HG03571 (cell line): Measurements from ENCODE around the gene ALDH7A1.
"Not testable (repeated sequence)": the region's sequence is repeated elsewhere in the genome, so short reads cannot be mapped to it uniquely, and the experiment has no call there.

Experiments
- ATAC-seq: cut with Tn5 transposase; IDR thresholded peaks from one replicate; pipeline ENCODE4 v1.9.1; 2021; ENCODE audit not compliant: unreplicated experiment

ALDH7A1 gene

GRCh38 chr5:126535856-126536545, 59.0 kb downstream of the ALDH7A1 start:
- ATAC-seq = no peak

GRCh38 chr5:126534553-126534952, 60.5 kb downstream of the ALDH7A1 start:
- ATAC-seq = no peak

- no peak for ATAC-seq
Observed at GRCh38 chr5:126531543-126532120, 63.4 kb downstream of the ALDH7A1 start.

- no peak for ATAC-seq
Observed at GRCh38 chr5:126527892-126528291, 67.1 kb downstream of the ALDH7A1 start.

GRCh38 chr5:126527158-126527557, 67.9 kb downstream of the ALDH7A1 start:
- ATAC-seq = no peak

- no peak for ATAC-seq
Observed at GRCh38 chr5:126526493-126526892, 68.5 kb downstream of the ALDH7A1 start.

- no peak for ATAC-seq
Observed at GRCh38 chr5:126525630-126526245, 69.3 kb downstream of the ALDH7A1 start.

GRCh38 chr5:126523818-126524510, 71.1 kb downstream of the ALDH7A1 start:
- no peak for ATAC-seq

- no peak for ATAC-seq
Observed at GRCh38 chr5:126521130-126521529, 73.9 kb downstream of the ALDH7A1 start.

- no peak for ATAC-seq
Observed at GRCh38 chr5:126520593-126520953, 74.4 kb downstream of the ALDH7A1 start.

- no peak for ATAC-seq
Observed at GRCh38 chr5:126519637-126520592, 75.1 kb downstream of the ALDH7A1 start.

- not testable (repeated sequence) for ATAC-seq
Observed at GRCh38 chr5:126519223-126519622, 75.8 kb downstream of the ALDH7A1 start.

GRCh38 chr5:126516852-126517251, 78.2 kb downstream of the ALDH7A1 start:
- ATAC-seq = no peak

- ATAC-seq = no peak
Observed at GRCh38 chr5:126516133-126516532, 78.9 kb downstream of the ALDH7A1 start.

- ATAC-seq = no peak
Observed at GRCh38 chr5:126515337-126515736, 79.7 kb downstream of the ALDH7A1 start.

- ATAC-seq = no peak
Observed at GRCh38 chr5:126514558-126515141, 80.4 kb downstream of the ALDH7A1 start.

GRCh38 chr5:126514131-126514557, 80.9 kb downstream of the ALDH7A1 start:
- no peak for ATAC-seq

GRCh38 chr5:126513703-126514102, 81.3 kb downstream of the ALDH7A1 start:
- ATAC-seq = no peak

GRCh38 chr5:126513302-126513701, 81.7 kb downstream of the ALDH7A1 start:
- ATAC-seq = no peak

GRCh38 chr5:126512451-126512850, 82.6 kb downstream of the ALDH7A1 start:
- no peak for ATAC-seq
